HG03571 (cell line): ENCODE results near the gene METRNL.
"Not testable (repeated sequence)": the region's sequence is repeated elsewhere in the genome, so short reads cannot be mapped to it uniquely, and the experiment has no call there.

Experiments used
- ATAC-seq: cut with Tn5 transposase; IDR thresholded peaks from one replicate; pipeline ENCODE4 v1.9.1; 2021; ENCODE audit not compliant: unreplicated experiment

Gene METRNL

GRCh38 chr17:83134456-83134855, 55.0 kb downstream of the METRNL start:
- not testable (repeated sequence) for ATAC-seq

- no peak for ATAC-seq
These were observed 56.3 kb downstream of the METRNL start for GRCh38 chr17:83135692-83136091.

GRCh38 chr17:83136156-83136555, 56.7 kb downstream of the METRNL start:
- ATAC-seq: no peak

- ATAC-seq: no peak
These were observed 57.5 kb downstream of the METRNL start for GRCh38 chr17:83136931-83137330.

- ATAC-seq: no peak
These were observed 58.1 kb downstream of the METRNL start for GRCh38 chr17:83137523-83137922.

DNA sequence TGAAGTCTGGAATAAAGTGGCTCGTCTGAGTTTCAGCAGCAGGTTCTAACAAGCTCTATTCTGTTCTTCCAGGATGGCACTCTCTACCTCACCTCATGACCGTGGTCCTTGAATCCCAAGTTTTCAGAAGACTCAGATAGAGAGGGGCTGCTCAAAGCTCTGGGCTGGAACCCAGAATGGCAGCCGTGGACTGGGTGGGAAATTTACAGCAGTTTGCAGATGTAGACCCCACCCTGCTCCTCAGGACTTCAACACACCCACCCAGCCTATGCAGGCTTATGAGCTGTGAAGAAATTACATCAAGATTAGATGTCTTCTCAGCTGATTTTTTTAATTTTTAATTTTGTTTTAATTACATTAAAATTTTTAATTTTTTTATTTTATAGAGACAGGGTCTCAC, 59.4 kb downstream of the METRNL start:
- no peak for ATAC-seq

DNA sequence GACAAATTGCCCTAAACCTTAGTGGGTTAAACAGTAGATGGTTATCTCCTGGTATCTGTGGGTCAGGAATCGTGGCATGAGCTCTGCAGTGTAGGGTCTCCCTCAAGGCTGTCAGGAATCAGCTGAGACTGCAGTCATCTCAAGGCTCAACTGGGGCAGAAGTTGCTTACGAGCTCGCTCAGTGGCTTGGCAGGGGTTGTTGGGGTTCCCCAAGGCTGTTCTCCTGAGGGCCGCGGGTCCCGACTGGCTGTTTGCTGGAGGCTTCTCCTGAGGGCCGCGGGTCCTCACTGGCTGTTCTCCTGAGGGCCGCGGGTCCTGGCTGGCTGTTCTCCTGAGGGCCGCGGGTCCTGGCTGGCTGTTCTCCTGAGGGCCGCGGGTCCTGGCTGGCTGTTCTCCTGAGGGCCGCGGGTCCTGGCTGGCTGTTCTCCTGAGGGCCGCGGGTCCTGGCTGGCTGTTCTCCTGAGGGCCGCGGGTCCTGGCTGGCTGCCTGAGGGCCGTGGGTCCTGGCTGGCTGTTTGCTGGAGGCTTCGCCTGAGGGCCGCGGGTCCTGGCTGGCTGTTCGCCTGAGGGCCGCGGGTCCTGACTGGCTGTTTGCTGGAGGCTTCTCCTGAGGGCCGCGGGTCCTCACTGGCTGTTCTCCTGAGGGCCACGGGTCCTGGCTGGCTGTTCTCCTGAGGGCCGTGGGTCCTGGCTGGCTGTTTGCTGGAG, 60.3 kb downstream of the METRNL start:
- ATAC-seq: not testable (repeated sequence)

GRCh38 chr17:83140249-83140566, 60.8 kb downstream of the METRNL start:
- not testable (repeated sequence) for ATAC-seq

DNA sequence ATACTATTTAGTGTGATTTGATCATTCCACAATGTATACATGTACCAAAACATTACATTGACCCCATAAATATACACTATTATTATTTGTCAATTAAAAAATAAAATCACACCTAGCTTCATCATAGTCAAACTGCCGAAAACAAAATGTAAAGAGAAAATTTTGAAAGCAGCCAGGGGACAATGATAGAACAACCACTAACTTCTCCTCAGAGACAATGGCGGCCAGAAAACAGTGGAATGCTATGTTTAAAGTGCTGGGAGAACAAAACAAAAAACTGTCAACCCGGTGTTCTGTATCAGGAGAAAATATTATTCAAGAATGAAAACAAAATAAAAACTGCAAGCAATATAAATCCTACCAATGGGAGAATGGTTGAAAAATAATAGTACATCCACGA, 63.2 kb downstream of the METRNL start:
- ATAC-seq: no peak

- ATAC-seq: no peak
These were observed 64.4 kb downstream of the METRNL start for GRCh38 chr17:83143817-83144231.
